Ishikawa (cell line): ENCODE measurements around the gene MARCHF3.

Source experiments
- CEBPB ChIP-seq: IDR thresholded peaks from 2 replicates; pipeline ENCODE4 v1.6.1; 2012
- CREB1 ChIP-seq: IDR thresholded peaks from 2 replicates; pipeline ENCODE4 v1.6.1; 2012; ENCODE audit warnings: low read depth
- EGR1 ChIP-seq: IDR thresholded peaks from 2 replicates; pipeline ENCODE4 v1.6.1; 2012
- EP300 ChIP-seq: IDR thresholded peaks from 2 replicates; pipeline ENCODE4 v1.6.1; 2012; ENCODE audit warnings: borderline replicate concordance
- FOXM1 ChIP-seq: IDR thresholded peaks from 2 replicates; pipeline ENCODE4 v1.6.1; 2012; ENCODE audit warnings: low read depth, borderline replicate concordance
- NFIC ChIP-seq: IDR thresholded peaks from 2 replicates; pipeline ENCODE4 v1.6.1; 2012
- RAD21 ChIP-seq: IDR thresholded peaks from 2 replicates; pipeline ENCODE4 v1.6.1; 2012; ENCODE audit warnings: low read depth
- TAF1 ChIP-seq: IDR thresholded peaks from 2 replicates; pipeline ENCODE4 v1.6.1; 2012; ENCODE audit warnings: low read depth, mild to moderate bottlenecking
- TCF12 ChIP-seq: IDR thresholded peaks from 2 replicates; pipeline ENCODE4 v1.6.1; 2012; ENCODE audit warnings: low read depth
- TEAD4 ChIP-seq: IDR thresholded peaks from 2 replicates; pipeline ENCODE4 v1.6.1; 2012
- YY1 ChIP-seq: IDR thresholded peaks from 2 replicates; pipeline ENCODE4 v1.6.1; 2012; ENCODE audit warnings: low read depth
- ZBTB7A ChIP-seq: IDR thresholded peaks from 2 replicates; pipeline ENCODE4 v1.6.1; 2012; ENCODE audit warnings: low read depth
- TF ChIP-seq, protein P1 (sequence below): IDR thresholded peaks from 2 replicates; pipeline ENCODE4 v1.6.1; 2012
- TF ChIP-seq, protein P2 (sequence below): IDR thresholded peaks from 2 replicates; pipeline ENCODE4 v1.6.1; 2012
- TF ChIP-seq, protein P3 (sequence below): IDR thresholded peaks from 2 replicates; pipeline ENCODE4 v1.6.1; 2012; ENCODE audit warnings: low read depth, mild to moderate bottlenecking

The MARCHF3 gene

DNA sequence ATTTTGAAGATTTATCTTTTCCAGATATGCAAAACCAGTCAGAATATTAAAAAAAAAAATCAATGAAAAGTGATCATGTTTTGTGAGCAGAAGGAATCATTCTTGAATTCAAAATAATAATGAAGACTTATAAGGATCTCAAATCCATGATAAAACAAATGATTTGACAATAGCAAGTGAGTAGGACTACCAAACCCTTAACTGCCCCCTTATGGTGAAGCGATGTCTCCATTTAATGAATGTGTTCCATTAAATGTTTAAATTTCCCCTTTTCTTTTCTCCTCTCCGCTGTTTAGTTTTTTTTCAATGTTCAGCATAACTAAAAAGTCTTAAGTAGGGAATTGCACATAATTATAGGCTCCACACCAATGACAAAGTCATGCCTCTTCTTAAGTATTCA, 12.2 kb upstream of the MARCHF3 start:
- TF ChIP-seq YY1 (no peak), ZBTB7A (no peak), TCF12 (no peak), NFIC (no peak), TEAD4 (no peak), CREB1 (no peak), TAF1 (no peak), EGR1 (no peak), EP300 (no peak), CEBPB (no peak), RAD21 (no peak)
- TF ChIP-seq, protein P1, sequence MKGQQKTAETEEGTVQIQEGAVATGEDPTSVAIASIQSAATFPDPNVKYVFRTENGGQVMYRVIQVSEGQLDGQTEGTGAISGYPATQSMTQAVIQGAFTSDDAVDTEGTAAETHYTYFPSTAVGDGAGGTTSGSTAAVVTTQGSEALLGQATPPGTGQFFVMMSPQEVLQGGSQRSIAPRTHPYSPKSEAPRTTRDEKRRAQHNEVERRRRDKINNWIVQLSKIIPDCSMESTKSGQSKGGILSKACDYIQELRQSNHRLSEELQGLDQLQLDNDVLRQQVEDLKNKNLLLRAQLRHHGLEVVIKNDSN: no peak
- TF ChIP-seq, protein P2, sequence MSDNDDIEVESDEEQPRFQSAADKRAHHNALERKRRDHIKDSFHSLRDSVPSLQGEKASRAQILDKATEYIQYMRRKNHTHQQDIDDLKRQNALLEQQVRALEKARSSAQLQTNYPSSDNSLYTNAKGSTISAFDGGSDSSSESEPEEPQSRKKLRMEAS: no peak
- TF ChIP-seq, protein P3, sequence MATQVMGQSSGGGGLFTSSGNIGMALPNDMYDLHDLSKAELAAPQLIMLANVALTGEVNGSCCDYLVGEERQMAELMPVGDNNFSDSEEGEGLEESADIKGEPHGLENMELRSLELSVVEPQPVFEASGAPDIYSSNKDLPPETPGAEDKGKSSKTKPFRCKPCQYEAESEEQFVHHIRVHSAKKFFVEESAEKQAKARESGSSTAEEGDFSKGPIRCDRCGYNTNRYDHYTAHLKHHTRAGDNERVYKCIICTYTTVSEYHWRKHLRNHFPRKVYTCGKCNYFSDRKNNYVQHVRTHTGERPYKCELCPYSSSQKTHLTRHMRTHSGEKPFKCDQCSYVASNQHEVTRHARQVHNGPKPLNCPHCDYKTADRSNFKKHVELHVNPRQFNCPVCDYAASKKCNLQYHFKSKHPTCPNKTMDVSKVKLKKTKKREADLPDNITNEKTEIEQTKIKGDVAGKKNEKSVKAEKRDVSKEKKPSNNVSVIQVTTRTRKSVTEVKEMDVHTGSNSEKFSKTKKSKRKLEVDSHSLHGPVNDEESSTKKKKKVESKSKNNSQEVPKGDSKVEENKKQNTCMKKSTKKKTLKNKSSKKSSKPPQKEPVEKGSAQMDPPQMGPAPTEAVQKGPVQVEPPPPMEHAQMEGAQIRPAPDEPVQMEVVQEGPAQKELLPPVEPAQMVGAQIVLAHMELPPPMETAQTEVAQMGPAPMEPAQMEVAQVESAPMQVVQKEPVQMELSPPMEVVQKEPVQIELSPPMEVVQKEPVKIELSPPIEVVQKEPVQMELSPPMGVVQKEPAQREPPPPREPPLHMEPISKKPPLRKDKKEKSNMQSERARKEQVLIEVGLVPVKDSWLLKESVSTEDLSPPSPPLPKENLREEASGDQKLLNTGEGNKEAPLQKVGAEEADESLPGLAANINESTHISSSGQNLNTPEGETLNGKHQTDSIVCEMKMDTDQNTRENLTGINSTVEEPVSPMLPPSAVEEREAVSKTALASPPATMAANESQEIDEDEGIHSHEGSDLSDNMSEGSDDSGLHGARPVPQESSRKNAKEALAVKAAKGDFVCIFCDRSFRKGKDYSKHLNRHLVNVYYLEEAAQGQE: no peak

DNA sequence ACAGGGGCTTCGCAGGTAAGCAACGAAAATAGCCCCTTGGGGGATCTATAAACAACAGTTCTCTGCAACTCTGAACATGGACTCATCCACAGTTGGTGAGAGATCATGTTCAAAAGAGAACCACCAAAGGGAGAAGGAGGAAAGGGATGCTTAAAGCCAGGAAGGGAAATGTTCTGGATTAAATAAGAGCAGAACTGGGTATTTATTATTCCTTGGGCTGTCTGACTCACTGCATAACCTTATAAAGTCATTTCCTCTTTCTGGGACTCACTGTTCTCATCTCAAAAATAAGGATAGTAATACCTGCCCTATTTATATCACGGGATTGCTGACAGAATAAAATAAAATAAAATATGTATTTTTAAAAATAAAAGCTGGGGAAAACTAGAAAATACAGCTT, 11.2 kb upstream of the MARCHF3 start:
- no peak for TF ChIP-seq TEAD4
- no peak for TF ChIP-seq TAF1
- no peak for TF ChIP-seq FOXM1
- TF ChIP-seq EP300: no peak
- TF ChIP-seq EGR1: no peak
- TF ChIP-seq CEBPB: no peak
- TF ChIP-seq, protein P2: no peak
- TF ChIP-seq CREB1: no peak
- TF ChIP-seq NFIC: no peak
- no peak for TF ChIP-seq ZBTB7A
- TF ChIP-seq YY1: no peak
- TF ChIP-seq RAD21: no peak
- TF ChIP-seq TCF12: no peak
- TF ChIP-seq, protein P3: no peak
- TF ChIP-seq, protein P1: no peak

DNA sequence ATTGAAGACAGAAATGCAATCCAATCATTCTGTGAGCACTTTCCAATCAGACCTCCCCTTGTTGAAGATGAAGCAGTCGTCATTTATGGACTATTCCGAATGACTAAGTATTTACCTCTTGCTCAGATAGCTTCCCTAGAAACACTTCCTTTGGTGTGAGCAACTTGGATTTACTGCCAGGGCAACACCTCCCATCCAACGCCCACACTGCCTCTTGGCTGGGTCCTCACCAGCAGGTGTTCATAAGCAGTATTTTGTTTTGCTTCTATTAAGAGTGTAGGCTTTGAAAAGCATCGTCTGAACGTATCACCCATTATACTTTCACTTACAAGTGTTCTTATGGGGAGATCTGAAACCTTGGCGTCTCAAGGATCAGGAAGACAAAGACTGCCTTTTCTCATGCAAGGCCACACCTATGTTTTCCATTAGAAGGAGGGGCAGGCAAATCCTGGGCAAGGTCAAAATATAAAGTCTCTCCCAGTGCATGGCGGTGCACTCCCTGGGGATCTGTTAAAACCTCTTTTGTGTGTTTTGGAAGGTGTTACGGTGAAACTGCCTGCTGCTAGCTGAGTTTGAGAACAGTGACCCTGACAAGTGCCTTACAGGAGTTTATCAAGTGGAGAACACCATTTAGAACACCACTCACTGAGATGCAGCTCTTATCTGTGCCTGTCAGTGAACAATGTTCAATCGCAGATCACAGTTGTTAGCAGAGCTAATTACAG, 10.6 kb upstream of the MARCHF3 start:
- peak; percentile 37; the same call in 1 of the 2 replicates for TF ChIP-seq EGR1
- TF ChIP-seq, protein P1: no peak
- TF ChIP-seq, protein P2: no peak
- TF ChIP-seq TCF12: no peak
- no peak for TF ChIP-seq TEAD4
- TF ChIP-seq CREB1: no peak
- TF ChIP-seq CEBPB: no peak

DNA sequence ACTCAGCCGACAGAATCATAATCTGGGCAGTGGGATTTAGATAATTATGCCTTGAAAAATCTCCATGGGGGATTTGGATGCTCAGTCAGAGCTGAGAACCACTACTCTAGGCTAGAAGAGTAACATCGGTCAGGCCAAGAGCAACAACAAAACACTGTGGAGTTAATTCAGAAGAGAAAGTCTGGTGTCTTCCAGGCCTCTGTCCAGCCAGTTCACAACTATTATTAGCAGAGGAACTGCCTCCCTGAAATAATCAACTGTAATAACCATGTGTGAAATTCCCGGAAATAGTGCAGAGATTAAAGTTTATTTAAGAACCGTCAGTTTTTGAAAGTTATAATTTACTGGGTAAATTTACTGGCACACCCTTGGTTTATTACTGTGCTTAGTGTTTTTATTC, 8.2 kb upstream of the MARCHF3 start:
- TF ChIP-seq, protein P2: no peak
- TF ChIP-seq, protein P3: no peak
- TF ChIP-seq TAF1 (no peak), CEBPB (no peak), ZBTB7A (no peak), YY1 (no peak)
- TF ChIP-seq, protein P1: no peak
